ENCODE data around the gene TRIM41.

GRCh38 chr5:181236471-181236870 lies 13.4 kb downstream of the TRIM41 start:
- TF ChIP-seq, protein P1, sequence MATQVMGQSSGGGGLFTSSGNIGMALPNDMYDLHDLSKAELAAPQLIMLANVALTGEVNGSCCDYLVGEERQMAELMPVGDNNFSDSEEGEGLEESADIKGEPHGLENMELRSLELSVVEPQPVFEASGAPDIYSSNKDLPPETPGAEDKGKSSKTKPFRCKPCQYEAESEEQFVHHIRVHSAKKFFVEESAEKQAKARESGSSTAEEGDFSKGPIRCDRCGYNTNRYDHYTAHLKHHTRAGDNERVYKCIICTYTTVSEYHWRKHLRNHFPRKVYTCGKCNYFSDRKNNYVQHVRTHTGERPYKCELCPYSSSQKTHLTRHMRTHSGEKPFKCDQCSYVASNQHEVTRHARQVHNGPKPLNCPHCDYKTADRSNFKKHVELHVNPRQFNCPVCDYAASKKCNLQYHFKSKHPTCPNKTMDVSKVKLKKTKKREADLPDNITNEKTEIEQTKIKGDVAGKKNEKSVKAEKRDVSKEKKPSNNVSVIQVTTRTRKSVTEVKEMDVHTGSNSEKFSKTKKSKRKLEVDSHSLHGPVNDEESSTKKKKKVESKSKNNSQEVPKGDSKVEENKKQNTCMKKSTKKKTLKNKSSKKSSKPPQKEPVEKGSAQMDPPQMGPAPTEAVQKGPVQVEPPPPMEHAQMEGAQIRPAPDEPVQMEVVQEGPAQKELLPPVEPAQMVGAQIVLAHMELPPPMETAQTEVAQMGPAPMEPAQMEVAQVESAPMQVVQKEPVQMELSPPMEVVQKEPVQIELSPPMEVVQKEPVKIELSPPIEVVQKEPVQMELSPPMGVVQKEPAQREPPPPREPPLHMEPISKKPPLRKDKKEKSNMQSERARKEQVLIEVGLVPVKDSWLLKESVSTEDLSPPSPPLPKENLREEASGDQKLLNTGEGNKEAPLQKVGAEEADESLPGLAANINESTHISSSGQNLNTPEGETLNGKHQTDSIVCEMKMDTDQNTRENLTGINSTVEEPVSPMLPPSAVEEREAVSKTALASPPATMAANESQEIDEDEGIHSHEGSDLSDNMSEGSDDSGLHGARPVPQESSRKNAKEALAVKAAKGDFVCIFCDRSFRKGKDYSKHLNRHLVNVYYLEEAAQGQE (IDR thresholded peaks at IDR 0.05; ENCODE audit: low read depth) = no peak
- no peak for TF ChIP-seq EP300 (IDR thresholded peaks at IDR 0.05; ENCODE audit: borderline replicate concordance)
- no peak for TF ChIP-seq CREB1 (IDR thresholded peaks at IDR 0.05; ENCODE audit: low read depth)
- TF ChIP-seq RAD21 (IDR thresholded peaks at IDR 0.05; ENCODE audit: low read depth) = no peak
- TF ChIP-seq, protein P2, sequence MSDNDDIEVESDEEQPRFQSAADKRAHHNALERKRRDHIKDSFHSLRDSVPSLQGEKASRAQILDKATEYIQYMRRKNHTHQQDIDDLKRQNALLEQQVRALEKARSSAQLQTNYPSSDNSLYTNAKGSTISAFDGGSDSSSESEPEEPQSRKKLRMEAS (IDR thresholded peaks at IDR 0.05) = no peak
- no peak for TF ChIP-seq USF1 (IDR thresholded peaks at IDR 0.05)
- TF ChIP-seq CEBPB (IDR thresholded peaks at IDR 0.05) = no peak

Data from Ishikawa (cell line).